ENCODE results near the gene KIAA1191.

Gene KIAA1191

DNA sequence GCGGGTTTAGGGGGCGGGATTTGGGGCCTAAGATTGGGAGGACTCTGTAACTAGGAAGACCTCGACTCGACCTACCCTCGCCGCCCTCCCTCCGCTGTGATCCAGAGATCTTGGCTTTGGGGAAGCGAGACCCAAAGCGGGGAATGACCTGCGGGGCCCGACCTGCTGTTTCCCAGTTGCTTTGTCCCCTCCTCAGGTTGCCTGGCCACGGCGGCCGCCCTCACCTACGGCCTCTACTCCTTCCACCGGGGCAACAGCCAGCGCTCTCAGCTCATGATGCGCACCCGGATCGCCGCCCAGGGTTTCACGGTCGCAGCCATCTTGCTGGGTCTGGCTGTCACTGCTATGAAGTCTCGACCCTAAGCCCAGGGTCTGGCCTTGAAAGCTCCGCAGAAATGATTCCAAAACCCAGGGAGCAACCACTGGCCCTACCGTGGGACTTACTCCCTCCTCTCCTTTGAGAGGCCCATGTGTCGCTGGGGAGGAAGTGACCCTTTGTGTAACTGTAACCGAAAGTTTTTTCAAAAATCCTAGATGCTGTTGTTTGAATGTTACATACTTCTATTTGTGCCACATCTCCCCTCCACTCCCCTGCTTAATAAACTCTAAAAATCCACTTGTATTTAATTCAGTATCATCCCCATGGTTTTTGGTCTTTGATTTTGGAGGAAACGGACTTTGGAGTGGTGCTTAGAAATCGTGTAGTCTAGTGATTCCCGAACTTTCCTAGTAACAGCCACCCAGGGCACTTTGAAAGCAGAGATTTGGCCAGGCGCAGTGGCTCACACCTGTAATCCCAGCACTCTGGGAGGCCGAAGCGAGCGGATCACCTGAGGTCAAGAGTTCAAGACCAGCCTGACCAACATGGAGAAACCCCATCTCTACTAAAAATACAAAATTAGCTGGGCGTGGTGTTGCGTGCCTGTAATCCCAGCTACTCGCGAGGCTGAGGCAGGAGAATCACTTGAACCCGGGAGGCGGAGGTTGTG is 27.9 kb upstream of the KIAA1191 start:
- Histone ChIP-seq H3K4me3 (replicated peaks; ENCODE audit: insufficient read depth, low read length) (peak overlapping the region; percentile 91), H3K27ac (replicated peaks) (peak overlapping the region; percentile 97), H3K27me3 (ENCODE audit: insufficient read depth, poor library complexity, severe bottlenecking) (no peaks in the 10 kb centered on the region)
- peak; percentile 85 for TF ChIP-seq POLR2AphosphoS5 (IDR thresholded peaks at IDR 0.05; ENCODE audit: low read depth)
- TF ChIP-seq, protein P1, sequence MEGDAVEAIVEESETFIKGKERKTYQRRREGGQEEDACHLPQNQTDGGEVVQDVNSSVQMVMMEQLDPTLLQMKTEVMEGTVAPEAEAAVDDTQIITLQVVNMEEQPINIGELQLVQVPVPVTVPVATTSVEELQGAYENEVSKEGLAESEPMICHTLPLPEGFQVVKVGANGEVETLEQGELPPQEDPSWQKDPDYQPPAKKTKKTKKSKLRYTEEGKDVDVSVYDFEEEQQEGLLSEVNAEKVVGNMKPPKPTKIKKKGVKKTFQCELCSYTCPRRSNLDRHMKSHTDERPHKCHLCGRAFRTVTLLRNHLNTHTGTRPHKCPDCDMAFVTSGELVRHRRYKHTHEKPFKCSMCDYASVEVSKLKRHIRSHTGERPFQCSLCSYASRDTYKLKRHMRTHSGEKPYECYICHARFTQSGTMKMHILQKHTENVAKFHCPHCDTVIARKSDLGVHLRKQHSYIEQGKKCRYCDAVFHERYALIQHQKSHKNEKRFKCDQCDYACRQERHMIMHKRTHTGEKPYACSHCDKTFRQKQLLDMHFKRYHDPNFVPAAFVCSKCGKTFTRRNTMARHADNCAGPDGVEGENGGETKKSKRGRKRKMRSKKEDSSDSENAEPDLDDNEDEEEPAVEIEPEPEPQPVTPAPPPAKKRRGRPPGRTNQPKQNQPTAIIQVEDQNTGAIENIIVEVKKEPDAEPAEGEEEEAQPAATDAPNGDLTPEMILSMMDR (IDR thresholded peaks at IDR 0.05; ENCODE audit: insufficient read depth, low read length), result no peak
- TF ChIP-seq SPI1 (IDR thresholded peaks at IDR 0.05; ENCODE audit: borderline replicate concordance, low read depth), result peak; percentile 81
- no peak for TF ChIP-seq GABPA (IDR thresholded peaks at IDR 0.05; ENCODE audit: low read depth)
- DNase-seq (ENCODE audit: low read depth in 1 of 2, low spot score in 1 of 2), result no peak

DNA sequence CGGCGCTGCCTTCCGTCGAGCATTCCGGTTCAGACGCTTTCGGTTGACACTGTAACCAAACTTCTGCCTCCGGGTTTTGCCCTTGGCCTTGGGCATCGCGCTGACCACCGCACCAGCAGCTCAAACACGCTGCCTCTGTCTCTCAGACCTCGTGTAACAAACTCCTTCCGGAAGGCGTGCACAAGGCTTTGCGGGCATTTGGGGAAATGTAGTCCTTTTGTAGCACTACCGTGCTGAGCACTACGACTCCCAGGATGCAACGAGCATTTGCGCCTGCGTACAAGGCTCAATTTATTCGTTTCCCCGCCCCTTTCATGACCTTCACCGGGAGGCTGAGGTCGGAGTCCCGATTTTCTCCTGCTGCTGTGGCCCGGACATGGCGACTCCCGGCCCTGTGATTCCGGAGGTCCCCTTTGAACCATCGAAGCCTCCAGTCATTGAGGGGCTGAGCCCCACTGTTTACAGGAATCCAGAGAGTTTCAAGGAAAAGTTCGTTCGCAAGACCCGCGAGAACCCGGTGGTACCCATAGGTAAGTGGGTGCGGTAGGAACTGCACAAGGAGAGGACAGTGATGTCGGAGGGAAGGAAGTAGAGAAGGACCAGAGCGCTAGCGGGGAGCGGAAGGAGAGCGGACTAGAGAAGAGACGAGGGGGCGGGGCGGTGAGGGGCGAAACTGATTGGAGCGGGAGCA is 27.0 kb upstream of the KIAA1191 start, which contains the start of the genes HIGD2A and NOP16:
Gene HIGD2A, plus strand, starts transcription at position 308 of the 691 bp plus-strand sequence. Its CDS starts 69 bp downstream, at position 377.
Gene NOP16, minus strand, starts transcription at position 155 of the 691 bp plus-strand sequence. Its CDS starts 59 bp downstream, at position 96.
- DNase-seq (ENCODE audit: low read depth in 1 of 2, low spot score in 1 of 2), result peak; percentile 99
- no peaks in the 10 kb centered on the region for H3K27me3 ChIP-seq (ENCODE audit: insufficient read depth, poor library complexity, severe bottlenecking)
- TF ChIP-seq GABPA (IDR thresholded peaks at IDR 0.05; ENCODE audit: low read depth) (peak; percentile 98), SPI1 (IDR thresholded peaks at IDR 0.05; ENCODE audit: borderline replicate concordance, low read depth) (peak; percentile 48; the same call in 1 of the 2 replicates), POLR2AphosphoS5 (IDR thresholded peaks at IDR 0.05; ENCODE audit: low read depth) (peak; percentile 84)
- TF ChIP-seq, protein P1 (IDR thresholded peaks at IDR 0.05; ENCODE audit: insufficient read depth, low read length), result no peak
- TF ChIP-seq, protein P2, sequence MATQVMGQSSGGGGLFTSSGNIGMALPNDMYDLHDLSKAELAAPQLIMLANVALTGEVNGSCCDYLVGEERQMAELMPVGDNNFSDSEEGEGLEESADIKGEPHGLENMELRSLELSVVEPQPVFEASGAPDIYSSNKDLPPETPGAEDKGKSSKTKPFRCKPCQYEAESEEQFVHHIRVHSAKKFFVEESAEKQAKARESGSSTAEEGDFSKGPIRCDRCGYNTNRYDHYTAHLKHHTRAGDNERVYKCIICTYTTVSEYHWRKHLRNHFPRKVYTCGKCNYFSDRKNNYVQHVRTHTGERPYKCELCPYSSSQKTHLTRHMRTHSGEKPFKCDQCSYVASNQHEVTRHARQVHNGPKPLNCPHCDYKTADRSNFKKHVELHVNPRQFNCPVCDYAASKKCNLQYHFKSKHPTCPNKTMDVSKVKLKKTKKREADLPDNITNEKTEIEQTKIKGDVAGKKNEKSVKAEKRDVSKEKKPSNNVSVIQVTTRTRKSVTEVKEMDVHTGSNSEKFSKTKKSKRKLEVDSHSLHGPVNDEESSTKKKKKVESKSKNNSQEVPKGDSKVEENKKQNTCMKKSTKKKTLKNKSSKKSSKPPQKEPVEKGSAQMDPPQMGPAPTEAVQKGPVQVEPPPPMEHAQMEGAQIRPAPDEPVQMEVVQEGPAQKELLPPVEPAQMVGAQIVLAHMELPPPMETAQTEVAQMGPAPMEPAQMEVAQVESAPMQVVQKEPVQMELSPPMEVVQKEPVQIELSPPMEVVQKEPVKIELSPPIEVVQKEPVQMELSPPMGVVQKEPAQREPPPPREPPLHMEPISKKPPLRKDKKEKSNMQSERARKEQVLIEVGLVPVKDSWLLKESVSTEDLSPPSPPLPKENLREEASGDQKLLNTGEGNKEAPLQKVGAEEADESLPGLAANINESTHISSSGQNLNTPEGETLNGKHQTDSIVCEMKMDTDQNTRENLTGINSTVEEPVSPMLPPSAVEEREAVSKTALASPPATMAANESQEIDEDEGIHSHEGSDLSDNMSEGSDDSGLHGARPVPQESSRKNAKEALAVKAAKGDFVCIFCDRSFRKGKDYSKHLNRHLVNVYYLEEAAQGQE (IDR thresholded peaks at IDR 0.05; ENCODE audit: insufficient replicate concordance, low read depth), result peak; percentile 48
- peak within 1 kb of the TSS; percentile 91 for H3K4me3 ChIP-seq (replicated peaks; ENCODE audit: insufficient read depth, low read length)
- H3K27ac ChIP-seq (replicated peaks), result peak within 1 kb of the TSS; percentile 97

DNA sequence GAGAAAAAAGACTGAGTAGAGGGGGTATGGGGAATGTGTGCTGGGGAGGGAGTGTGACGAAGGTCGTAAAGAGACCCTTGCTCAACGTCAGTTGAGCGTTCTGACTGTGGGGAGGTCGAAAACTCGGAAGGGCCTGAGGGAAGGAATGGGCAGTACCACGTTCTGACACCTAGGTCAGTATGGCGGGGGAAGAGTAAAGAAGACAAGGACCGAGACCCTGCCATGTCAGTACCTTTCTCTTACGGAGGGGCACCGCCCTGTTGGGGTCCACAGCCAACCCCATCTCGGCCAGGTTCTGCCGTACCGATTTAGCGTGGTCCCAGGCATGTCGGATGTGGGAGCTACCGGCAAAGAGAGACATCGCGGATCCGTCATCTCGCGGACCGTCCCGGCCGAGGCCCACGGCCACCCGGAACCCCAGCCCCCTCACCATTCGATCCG is 26.5 kb upstream of the KIAA1191 start:
- H3K27ac ChIP-seq (replicated peaks), result peak overlapping the region; percentile 97
- TF ChIP-seq POLR2AphosphoS5 (IDR thresholded peaks at IDR 0.05; ENCODE audit: low read depth), result no peak
- TF ChIP-seq, protein P2 (IDR thresholded peaks at IDR 0.05; ENCODE audit: insufficient replicate concordance, low read depth), result no peak
- TF ChIP-seq, protein P1 (IDR thresholded peaks at IDR 0.05; ENCODE audit: insufficient read depth, low read length), result no peak
- TF ChIP-seq GABPA (IDR thresholded peaks at IDR 0.05; ENCODE audit: low read depth), result no peak
- TF ChIP-seq SPI1 (IDR thresholded peaks at IDR 0.05; ENCODE audit: borderline replicate concordance, low read depth), result no peak
- DNase-seq (ENCODE audit: low read depth in 1 of 2, low spot score in 1 of 2), result peak; percentile 28 to 51
- no peaks in the 10 kb centered on the region for H3K27me3 ChIP-seq (ENCODE audit: insufficient read depth, poor library complexity, severe bottlenecking)
- H3K4me3 ChIP-seq (replicated peaks; ENCODE audit: insufficient read depth, low read length), result peak overlapping the region; percentile 91
